Hepatic stellate cell (primary cell): ENCODE data around the gene OR10C1.

Experiments used
- DNase-seq: peaks from one replicate; pipeline ENCODE4 v3.0.0; 2011; ENCODE audit warnings: low spot score

The OR10C1 gene

GRCh38 chr6:29477923-29478450, 38.9 kb downstream of the OR10C1 start:
- no peak for DNase-seq

- DNase-seq: no peak
Measured at GRCh38 chr6:29478740-29479139, 39.6 kb downstream of the OR10C1 start.

- no peak for DNase-seq
Measured at GRCh38 chr6:29479560-29479959, 40.5 kb downstream of the OR10C1 start.

DNA sequence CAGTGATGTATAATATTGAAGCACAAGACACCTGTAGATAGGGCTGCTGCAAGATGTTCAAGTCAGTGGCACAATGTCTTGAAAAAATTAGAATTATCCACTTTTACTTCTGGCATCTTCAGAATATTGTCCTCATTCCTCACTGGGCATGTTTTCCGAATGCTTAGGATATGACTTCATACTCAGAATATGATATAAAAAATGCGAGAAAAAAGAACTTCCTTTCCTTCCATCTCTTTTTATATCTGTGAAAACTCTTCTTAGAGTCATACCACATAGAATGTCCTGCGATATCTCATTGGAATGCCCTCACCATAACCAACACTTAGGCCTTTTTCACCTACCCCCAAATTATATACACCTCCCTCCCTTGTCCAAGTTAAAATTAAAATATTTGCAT, 44.1 kb downstream of the OR10C1 start:
- no peak for DNase-seq

GRCh38 chr6:29483735-29484134, 44.6 kb downstream of the OR10C1 start:
- DNase-seq: no peak

DNA sequence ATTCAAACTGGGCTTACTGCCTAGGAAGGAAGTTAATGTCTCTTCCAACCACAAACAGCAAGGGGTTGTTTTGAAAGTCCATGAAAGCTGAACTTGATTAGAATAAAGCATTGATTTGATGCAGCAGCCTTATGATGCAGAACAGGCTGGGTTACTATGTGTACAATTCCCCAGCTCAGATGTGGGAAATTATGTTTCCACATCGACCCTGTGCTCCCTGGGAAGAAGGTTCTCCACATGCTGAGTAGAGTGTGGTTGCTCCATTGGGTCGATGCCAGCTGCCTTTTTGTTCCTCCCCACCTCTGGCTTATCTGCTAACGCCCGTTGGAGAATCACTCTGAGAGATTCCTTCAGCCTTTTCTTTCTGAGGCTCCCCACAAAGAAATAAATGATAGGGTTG, 47.5 kb downstream of the OR10C1 start:
- DNase-seq: no peak

- DNase-seq: no peak
Measured at GRCh38 chr6:29487131-29487530, 48.0 kb downstream of the OR10C1 start.

GRCh38 chr6:29487660-29488059, 48.6 kb downstream of the OR10C1 start, which contains the start of gene MAS1L:
TSS of gene MAS1L (minus strand) at chr6:29487956. CDS start at chr6:29487902, 54 bp downstream.
- DNase-seq: no peak

- no peak for DNase-seq
Measured at GRCh38 chr6:29488874-29489273, 49.8 kb downstream of the OR10C1 start.

- DNase-seq: no peak
Measured at GRCh38 chr6:29489286-29489685, 50.2 kb downstream of the OR10C1 start.

DNA sequence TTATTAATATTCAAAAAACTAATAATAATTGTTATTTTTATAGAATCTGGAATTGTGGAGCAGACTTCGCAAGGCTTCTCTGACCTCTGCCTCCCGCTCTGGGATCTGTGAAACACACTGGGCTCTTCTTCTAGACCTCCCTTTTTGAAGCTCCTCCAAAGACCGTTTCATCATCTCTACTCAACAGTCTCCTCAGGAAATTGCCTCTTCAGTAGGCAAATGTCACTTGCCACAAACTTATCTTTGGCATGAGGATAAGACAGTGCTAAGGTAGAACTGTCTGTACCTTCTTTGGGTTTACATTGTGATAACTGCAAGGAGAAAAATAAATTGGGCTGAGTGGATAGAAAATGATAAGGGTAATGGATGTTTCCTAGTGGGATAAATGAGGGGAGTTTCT, 50.9 kb downstream of the OR10C1 start:
- no peak for DNase-seq

GRCh38 chr6:29490552-29490951, 51.4 kb downstream of the OR10C1 start:
- no peak for DNase-seq
